ENCODE measurements around the gene CLEC20A. TPM values are rescaled to one million over a fixed set of nuclear protein-coding genes. Genes with fewer than 3 reads are reported as not detected.

CLEC20A gene
- not detected for total RNA-seq
- long read RNA-seq, donor 1 = 0 reads
- long read RNA-seq, donor 2 = 0 reads

- intact Hi-C loops (cut with DNase I, micrococcal nuclease) = no loop called here
- no peak for ATAC-seq
These were observed at the start of gene CLEC20A for GRCh38 chr1:178496410-178497135. Gene CLEC20A, minus strand, starts transcription at chr1:178496964. Its CDS starts 25 bp downstream, at chr1:178496939.

GRCh38 chr1:178544531-178544930 lies 47.8 kb upstream of the CLEC20A start:
- DNase-seq = no peak
- ATAC-seq = no peak
- Histone ChIP-seq H3K9me3 (no peaks in the 10 kb centered on the region), H3K4me3 (no peak overlapping the region), H3K36me3 (ENCODE audit: low read depth) (no peaks in the 10 kb centered on the region), H3K4me1 (ENCODE audit: low read depth) (peaks cover 8% of the 10 kb centered on the region)
- intact Hi-C loops (cut with DNase I, micrococcal nuclease) = loop anchor here in 1 of 2 donors (5.0 kb wide), 1 partner anchor 208 kb away; no protein-coding TSS in a partner anchor
- no peak for TF ChIP-seq CTCF (IDR thresholded peaks at IDR 0.05)

More at GRCh38 chr1:178496410-178497135, at the start of gene CLEC20A:
- no peak for TF ChIP-seq CTCF (IDR thresholded peaks at IDR 0.05)
- no peaks in the 10 kb centered on the region for H3K4me1 ChIP-seq (ENCODE audit: low read depth)
- DNase-seq = no peak
- H3K36me3 ChIP-seq (ENCODE audit: low read depth) = no peaks in the 10 kb centered on the region
- H3K4me3 ChIP-seq = no peak within 1 kb of the TSS
- no peaks in the 10 kb centered on the region for H3K9me3 ChIP-seq

GRCh38 chr1:178543290-178543607 lies 46.5 kb upstream of the CLEC20A start:
- TF ChIP-seq CTCF (IDR thresholded peaks at IDR 0.05) = no peak
- H3K36me3 ChIP-seq (ENCODE audit: low read depth) = no peaks in the 10 kb centered on the region
- intact Hi-C loops (cut with DNase I, micrococcal nuclease) = loop anchor here (2.0 to 5.0 kb wide), 2 partner anchors 209 to 210 kb away; no protein-coding TSS in a partner anchor
- H3K4me3 ChIP-seq = peak overlapping the region; percentile 56
- ATAC-seq (peak; percentile 27), DNase-seq (no peak)
- no peaks in the 10 kb centered on the region for H3K9me3 ChIP-seq
- peaks cover 12% of the 10 kb centered on the region for H3K4me1 ChIP-seq (ENCODE audit: low read depth)

GRCh38 chr1:178542554-178543289 lies 46.0 kb upstream of the CLEC20A start:
- peak; percentile 91 for ATAC-seq
- H3K9me3 ChIP-seq = no peaks in the 10 kb centered on the region
- peak; percentile 99 for TF ChIP-seq CTCF (IDR thresholded peaks at IDR 0.05)
- H3K4me3 ChIP-seq = peak overlapping the region; percentile 56
- intact Hi-C loops (cut with DNase I, micrococcal nuclease) = loop anchor here (2.0 to 5.0 kb wide), 2 partner anchors 210 kb away; no protein-coding TSS in a partner anchor
- peak; percentile 90 to 97 (median 95) for DNase-seq
- peaks cover 15% of the 10 kb centered on the region for H3K4me1 ChIP-seq (ENCODE audit: low read depth)
- H3K36me3 ChIP-seq (ENCODE audit: low read depth) = no peaks in the 10 kb centered on the region

- DNase-seq (peak; percentile 83 to 88 (median 85)), ATAC-seq (peak; percentile 74)
- no peaks in the 10 kb centered on the region for H3K9me3 ChIP-seq
- TF ChIP-seq CTCF (IDR thresholded peaks at IDR 0.05) = no peak
- peak overlapping the region; percentile 56 for H3K4me3 ChIP-seq
- H3K4me1 ChIP-seq (ENCODE audit: low read depth) = peaks cover 23% of the 10 kb centered on the region
- intact Hi-C loops (cut with DNase I, micrococcal nuclease) = loop anchor here (2.0 to 5.0 kb wide), 2 partner anchors 210 to 211 kb away; no protein-coding TSS in a partner anchor
- H3K36me3 ChIP-seq (ENCODE audit: low read depth) = no peaks in the 10 kb centered on the region
These were observed 45.2 kb upstream of the CLEC20A start for GRCh38 chr1:178541829-178542553.
